NT2/D1 (cell line): ENCODE results near the gene KLHDC7A.

Experiments used
- DNase-seq: peaks from one replicate; pipeline ENCODE4 v3.0.0-alpha.2; 2011; ENCODE audit warnings: low read depth, low spot score
- H3K27me3 ChIP-seq: 2 replicates; pipeline ENCODE4 v1.6.0; 2011; ENCODE audit warnings: mild to moderate bottlenecking; ENCODE audit not compliant: insufficient read length, insufficient read depth
- H3K36me3 ChIP-seq: 2 replicates; pipeline ENCODE4 v1.6.1; 2011; ENCODE audit warnings: mild to moderate bottlenecking, low read length, mixed read lengths; ENCODE audit not compliant: insufficient read depth, insufficient read length
- H3K4me1 ChIP-seq: 2 replicates; pipeline ENCODE4 v1.5.1; 2011; ENCODE audit not compliant: insufficient read depth, insufficient read length
- H3K4me3 ChIP-seq: 2 replicates; pipeline ENCODE4 v1.5.1; 2011; ENCODE audit warnings: low read depth; ENCODE audit not compliant: insufficient read length
- H3K9ac ChIP-seq: 2 replicates; pipeline ENCODE4 v1.6.0; 2011; ENCODE audit warnings: low read depth; ENCODE audit not compliant: insufficient read length
- H3K9me3 ChIP-seq: 2 replicates; pipeline ENCODE4 v1.5.1; 2011; ENCODE audit warnings: mild to moderate bottlenecking, low read length; ENCODE audit not compliant: insufficient read depth
- SUZ12 ChIP-seq: IDR thresholded peaks from 2 replicates; pipeline ENCODE4 v1.6.1; 2011; ENCODE audit not compliant: insufficient read length, insufficient read depth; ENCODE audit errors: extremely low read depth
- YY1 ChIP-seq: IDR thresholded peaks from 2 replicates; pipeline ENCODE4 v1.6.1; 2011; ENCODE audit not compliant: insufficient read length, insufficient read depth
- ZNF274 ChIP-seq: IDR thresholded peaks from 2 replicates; pipeline ENCODE4 v1.6.1; 2011; ENCODE audit warnings: mild to moderate bottlenecking, low read depth, low read length

KLHDC7A gene

DNA sequence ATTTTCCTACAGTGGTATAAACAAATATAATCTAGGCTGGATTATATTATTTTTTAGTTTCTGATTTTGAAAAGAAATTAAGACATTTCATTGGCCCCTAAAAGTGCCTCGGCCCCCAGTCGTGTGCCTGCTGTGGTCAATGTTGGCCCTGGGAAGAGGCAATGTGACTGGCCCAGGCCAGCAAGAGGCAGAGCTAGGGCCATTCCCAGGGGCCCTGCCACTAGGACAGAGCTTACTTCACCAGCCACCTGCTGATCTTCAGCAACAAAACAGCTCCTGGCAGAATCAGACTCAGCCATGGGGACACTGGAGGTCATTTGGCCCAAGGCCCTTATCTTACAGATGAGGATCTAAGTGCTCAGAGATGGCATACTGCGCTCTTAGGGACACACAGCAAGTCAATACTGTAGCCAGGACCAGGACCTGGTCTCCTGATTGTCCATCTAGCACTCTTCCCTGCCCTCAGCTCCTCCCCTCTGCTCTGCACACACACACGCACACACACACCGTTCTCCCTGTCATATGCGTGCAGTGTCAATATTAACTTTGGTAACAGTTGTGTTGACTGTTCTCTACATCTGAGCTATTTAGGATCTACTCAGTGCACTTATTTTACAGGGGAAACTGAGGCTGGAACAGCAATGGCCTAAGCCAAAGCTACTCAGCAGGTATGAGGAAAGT, 16.6 kb upstream of the KLHDC7A start:
- TF ChIP-seq ZNF274 (no peak), SUZ12 (no peak), YY1 (no peak)

DNA sequence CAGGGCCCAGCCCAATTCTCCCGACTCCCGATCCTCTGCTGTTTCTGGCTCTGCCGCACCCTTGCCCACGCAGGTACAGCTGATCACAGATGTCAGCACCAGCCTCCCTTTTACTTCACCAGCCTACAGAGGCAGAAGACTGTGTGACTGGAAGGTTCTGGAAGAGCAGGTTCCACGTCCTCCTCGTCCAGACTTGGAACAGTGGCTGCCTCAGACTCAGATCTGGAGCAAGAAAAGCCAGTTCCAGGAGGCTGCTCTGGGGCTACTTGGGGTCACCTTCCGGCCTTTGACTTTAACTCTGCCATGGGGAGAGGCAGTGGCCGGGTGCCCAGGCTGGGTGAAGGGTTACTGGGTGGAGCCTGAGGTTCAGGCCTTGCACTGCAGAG, 16.1 kb upstream of the KLHDC7A start:
- no peak overlapping the region for H3K4me3 ChIP-seq
- no peak overlapping the region for H3K9ac ChIP-seq
- H3K9me3 ChIP-seq = no peaks in the 10 kb centered on the region; the same call in 1 of the 2 replicates
- TF ChIP-seq SUZ12 = no peak
- no peak for TF ChIP-seq YY1
- TF ChIP-seq ZNF274 = no peak
- no peak for DNase-seq
- H3K27me3 ChIP-seq = no peaks in the 10 kb centered on the region
- H3K36me3 ChIP-seq = no peaks in the 10 kb centered on the region
- no peaks in the 10 kb centered on the region for H3K4me1 ChIP-seq

More for the DNA sequence above, 16.6 kb upstream of the KLHDC7A start:
- no peaks in the 10 kb centered on the region for H3K36me3 ChIP-seq
- H3K4me3 ChIP-seq = no peak overlapping the region
- no peaks in the 10 kb centered on the region for H3K4me1 ChIP-seq
- no peak for DNase-seq
- H3K9me3 ChIP-seq = no peaks in the 10 kb centered on the region; the same call in 1 of the 2 replicates
- H3K9ac ChIP-seq = no peak overlapping the region
- no peaks in the 10 kb centered on the region for H3K27me3 ChIP-seq

DNA sequence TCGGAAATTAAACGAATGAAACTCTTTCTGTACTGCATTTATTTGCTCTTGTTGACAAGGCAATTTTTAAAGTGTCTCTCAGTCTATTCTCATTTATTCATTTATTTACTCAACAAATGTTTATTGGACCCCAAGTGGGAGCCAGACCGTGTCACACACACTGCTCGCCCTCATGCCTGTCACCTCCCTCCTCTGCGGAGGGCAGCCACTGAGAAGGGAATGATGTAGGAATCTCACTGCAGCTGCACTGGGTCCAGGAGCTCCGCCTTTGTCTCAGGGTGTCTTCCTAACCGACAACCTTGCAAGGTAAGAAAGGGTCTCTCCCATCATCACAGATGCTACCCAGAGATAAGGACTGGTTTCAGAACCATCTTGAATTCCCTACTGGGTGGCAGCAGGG, 14.1 kb upstream of the KLHDC7A start:
- TF ChIP-seq ZNF274 = no peak
- TF ChIP-seq YY1 = no peak
- no peak for TF ChIP-seq SUZ12
- Histone ChIP-seq H3K4me3 (no peak overlapping the region), H3K36me3 (no peaks in the 10 kb centered on the region), H3K27me3 (no peaks in the 10 kb centered on the region), H3K9ac (no peak overlapping the region), H3K9me3 (no peaks in the 10 kb centered on the region; the same call in 1 of the 2 replicates), H3K4me1 (no peaks in the 10 kb centered on the region)
- DNase-seq = no peak

DNA sequence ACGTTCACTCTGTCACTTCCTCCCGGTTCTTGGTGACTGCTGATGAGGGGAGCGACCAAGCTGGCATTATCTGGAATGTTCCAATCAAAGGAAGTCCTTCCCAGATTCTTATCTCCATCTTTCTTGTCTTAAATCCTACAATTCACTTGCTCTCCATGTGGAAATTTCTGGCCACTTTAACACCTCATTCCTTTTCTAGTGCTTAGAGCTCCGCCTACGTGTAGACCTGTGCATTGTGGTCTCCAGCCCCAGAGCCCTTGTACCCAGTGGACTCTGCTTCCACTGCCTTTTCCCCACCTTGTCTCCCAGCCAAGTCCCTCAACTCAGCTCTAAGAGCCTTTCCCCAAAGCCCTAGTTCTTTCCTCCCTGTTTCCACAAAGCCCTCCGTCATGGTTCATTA, 12.2 kb upstream of the KLHDC7A start:
- Histone ChIP-seq H3K9me3 (no peaks in the 10 kb centered on the region; the same call in 1 of the 2 replicates), H3K9ac (no peak overlapping the region), H3K4me3 (no peak overlapping the region), H3K36me3 (no peaks in the 10 kb centered on the region), H3K4me1 (peaks cover 4% of the 10 kb centered on the region), H3K27me3 (no peaks in the 10 kb centered on the region)
- TF ChIP-seq ZNF274 (no peak), SUZ12 (no peak), YY1 (no peak)
- no peak for DNase-seq

DNA sequence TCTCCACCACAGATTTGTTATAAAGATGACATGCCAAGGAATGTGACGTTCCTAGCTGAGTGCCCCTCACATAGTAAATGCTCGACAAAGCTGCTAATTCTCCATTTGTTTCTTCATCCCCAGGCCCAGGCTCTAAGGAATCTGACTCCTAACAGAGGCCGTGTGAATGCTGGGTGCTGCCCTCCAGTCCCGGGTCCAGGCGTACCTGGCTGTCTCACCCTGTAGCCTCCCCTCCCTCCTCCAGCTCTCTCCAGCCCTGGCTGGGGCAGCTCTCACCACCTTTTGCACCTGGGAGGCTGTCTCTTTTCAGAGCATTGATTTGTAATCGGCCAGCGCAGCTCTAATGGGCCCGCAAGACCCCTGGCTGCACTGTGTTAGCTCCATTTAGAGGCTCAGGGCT, 11.2 kb upstream of the KLHDC7A start:
- H3K9me3 ChIP-seq = no peaks in the 10 kb centered on the region; the same call in 1 of the 2 replicates
- H3K4me1 ChIP-seq = peaks cover 6% of the 10 kb centered on the region
- no peak for DNase-seq
- no peak overlapping the region for H3K4me3 ChIP-seq
- no peaks in the 10 kb centered on the region for H3K36me3 ChIP-seq
- H3K9ac ChIP-seq = no peak overlapping the region
- H3K27me3 ChIP-seq = no peaks in the 10 kb centered on the region
- TF ChIP-seq YY1 (no peak), SUZ12 (no peak), ZNF274 (no peak)

DNA sequence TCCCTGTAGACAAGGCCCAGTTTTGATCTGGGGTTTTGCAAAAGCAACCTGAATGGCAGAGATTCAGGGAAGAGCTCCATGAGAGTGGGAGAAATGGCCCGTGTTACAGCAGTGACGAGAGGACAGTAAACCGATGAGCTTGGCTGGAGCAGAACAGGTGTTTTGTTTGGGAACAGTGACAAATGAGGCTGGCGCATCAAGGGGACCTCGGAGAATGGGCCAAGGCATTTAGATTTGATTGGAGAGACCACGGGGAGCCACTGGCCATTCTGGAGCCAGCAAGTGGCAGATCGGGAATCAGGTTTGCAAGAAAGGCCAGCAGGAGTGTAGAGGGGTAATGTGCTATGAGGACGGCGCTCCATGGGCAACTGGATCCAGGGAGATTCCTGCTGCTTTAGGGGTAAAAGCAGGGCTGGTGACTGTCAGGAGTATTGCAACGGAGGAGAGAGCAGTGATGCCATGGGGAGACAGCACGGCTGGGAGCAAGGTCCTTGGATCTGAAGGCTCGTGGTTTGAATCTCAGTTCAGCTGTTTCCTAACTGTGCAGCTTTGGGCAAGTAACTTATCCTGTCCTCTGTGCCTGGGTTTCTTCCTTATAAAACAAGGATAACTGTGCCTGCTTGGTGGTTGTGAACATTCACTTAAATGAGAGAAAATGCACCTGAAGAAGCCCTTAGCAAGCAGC, 9.9 kb upstream of the KLHDC7A start:
- TF ChIP-seq ZNF274 (no peak), SUZ12 (no peak), YY1 (no peak)

DNA sequence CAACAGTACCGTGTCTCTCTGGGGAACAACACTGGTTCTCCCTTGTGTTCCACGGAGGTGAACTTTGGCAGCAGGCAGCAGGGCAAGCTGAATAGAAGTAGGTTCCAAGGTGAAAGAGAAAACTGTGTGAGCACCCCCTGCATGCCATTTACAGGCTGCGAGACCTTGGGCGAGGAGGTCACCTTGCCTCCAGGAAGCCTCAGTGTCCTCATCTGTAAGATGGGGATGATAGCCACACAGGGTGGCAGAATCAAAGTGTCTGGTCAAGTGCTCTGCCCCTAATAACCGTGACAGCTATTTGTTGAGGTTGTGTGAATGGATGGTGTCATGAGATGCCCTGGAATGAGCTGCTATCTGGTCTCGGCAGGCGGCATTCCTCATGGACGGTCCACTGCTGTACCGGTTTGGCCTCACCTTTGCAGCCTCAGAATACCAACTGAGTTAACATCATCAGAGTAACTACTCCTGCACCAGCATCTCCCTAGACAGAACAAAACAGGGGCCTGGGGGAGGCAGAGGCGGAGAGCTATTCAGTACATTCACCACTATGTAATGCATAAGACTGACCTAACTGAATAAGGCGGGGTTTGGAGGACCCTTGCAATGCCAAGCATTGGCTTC, 7.4 kb upstream of the KLHDC7A start:
- H3K9me3 ChIP-seq = no peaks in the 10 kb centered on the region
- no peak for TF ChIP-seq YY1
- TF ChIP-seq SUZ12 = no peak
- no peak for TF ChIP-seq ZNF274
- H3K4me3 ChIP-seq = no peak overlapping the region
- H3K27me3 ChIP-seq = no peaks in the 10 kb centered on the region
- H3K9ac ChIP-seq = peak overlapping the region; percentile 9
- peaks cover 12% of the 10 kb centered on the region for H3K4me1 ChIP-seq
- no peaks in the 10 kb centered on the region for H3K36me3 ChIP-seq
- no peak for DNase-seq

More for the DNA sequence above, 9.9 kb upstream of the KLHDC7A start:
- H3K9ac ChIP-seq = no peak overlapping the region
- no peak for DNase-seq
- no peaks in the 10 kb centered on the region for H3K27me3 ChIP-seq
- no peak overlapping the region for H3K4me3 ChIP-seq
- H3K4me1 ChIP-seq = peaks cover 6% of the 10 kb centered on the region
- no peaks in the 10 kb centered on the region; the same call in 1 of the 2 replicates for H3K9me3 ChIP-seq
- H3K36me3 ChIP-seq = no peaks in the 10 kb centered on the region
